OCI-LY1 (cell line): ENCODE results near the gene XPO6.

ENCODE experiments used
- EZH2 ChIP-seq: fragments of 200-600 bp; sonication (generic), shearing (Covaris generic); IDR thresholded peaks from 2 replicates; pipeline ENCODE4 v1.8.0; 2017; ENCODE audit warnings: borderline replicate concordance, mixed run types, mild to moderate bottlenecking, antibody characterized with exemption, low read length, moderate library complexity, mixed read lengths
- TF ChIP-seq, protein P1 (sequence below): fragments of 200-600 bp; sonication (generic), shearing (Covaris generic); IDR thresholded peaks from 2 replicates; pipeline ENCODE4 v1.5.1; 2017; ENCODE audit warnings: mild to moderate bottlenecking, antibody characterized with exemption, low read length, moderate library complexity, mixed read lengths

DNA sequence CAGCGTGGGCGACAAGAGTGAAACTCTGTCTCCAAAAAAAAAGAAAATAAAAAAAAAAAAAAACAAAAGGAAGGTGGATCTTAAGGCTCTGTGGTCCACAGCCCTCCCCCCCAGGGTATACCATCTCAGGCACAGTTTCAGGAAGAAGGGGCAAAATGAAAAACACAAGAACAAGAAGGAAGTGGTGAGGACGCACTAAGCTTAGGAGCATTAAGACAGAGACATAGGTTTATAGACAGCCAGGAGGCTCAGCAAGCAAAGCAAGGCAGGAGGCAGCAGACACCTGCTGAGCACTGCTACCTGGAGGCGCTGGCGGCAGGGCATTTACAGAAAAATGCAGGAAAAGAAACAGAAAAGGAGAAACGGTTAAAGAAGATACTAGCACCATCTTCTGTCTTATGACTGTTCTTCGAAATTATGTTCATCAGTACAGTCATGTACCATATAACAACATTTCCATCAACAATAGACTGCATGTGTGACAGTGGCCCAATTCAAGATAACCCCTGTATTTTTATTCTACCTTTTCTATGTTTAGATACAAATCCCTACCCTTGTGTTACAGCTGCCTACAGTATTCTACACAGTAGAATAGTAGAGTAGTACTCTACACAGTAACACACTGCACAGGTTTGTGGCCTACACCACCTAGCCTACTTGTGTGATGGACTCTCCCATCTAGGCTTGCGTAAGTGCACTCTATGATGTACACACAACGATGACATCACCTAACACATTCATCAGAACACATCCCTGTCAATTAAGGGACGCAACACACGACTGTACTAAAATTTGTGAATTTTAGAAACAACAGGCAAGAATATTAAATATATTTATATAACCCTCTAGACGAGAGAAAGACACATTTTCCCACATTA is 62.5 kb downstream of the XPO6 start:
- TF ChIP-seq, protein P1, sequence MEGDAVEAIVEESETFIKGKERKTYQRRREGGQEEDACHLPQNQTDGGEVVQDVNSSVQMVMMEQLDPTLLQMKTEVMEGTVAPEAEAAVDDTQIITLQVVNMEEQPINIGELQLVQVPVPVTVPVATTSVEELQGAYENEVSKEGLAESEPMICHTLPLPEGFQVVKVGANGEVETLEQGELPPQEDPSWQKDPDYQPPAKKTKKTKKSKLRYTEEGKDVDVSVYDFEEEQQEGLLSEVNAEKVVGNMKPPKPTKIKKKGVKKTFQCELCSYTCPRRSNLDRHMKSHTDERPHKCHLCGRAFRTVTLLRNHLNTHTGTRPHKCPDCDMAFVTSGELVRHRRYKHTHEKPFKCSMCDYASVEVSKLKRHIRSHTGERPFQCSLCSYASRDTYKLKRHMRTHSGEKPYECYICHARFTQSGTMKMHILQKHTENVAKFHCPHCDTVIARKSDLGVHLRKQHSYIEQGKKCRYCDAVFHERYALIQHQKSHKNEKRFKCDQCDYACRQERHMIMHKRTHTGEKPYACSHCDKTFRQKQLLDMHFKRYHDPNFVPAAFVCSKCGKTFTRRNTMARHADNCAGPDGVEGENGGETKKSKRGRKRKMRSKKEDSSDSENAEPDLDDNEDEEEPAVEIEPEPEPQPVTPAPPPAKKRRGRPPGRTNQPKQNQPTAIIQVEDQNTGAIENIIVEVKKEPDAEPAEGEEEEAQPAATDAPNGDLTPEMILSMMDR: no peak
- no peak for TF ChIP-seq EZH2
